Brain microvascular endothelial cell (primary cell): Measurements from ENCODE around the gene SLC22A14.

Source experiments
- DNase-seq: peaks from one replicate; pipeline ENCODE4 v3.0.0-alpha.2; 2020
- H3K27ac ChIP-seq: fragments of 250-450 bp; sonication (Bioruptor Pico); 2 replicates; pipeline ENCODE4 v1.5.1; 2020; ENCODE audit warnings: mild to moderate bottlenecking, moderate library complexity
- H3K27me3 ChIP-seq: fragments of 250-450 bp; sonication (Bioruptor Pico); replicated peaks from 2 replicates; pipeline ENCODE4 v1.5.1; 2020; ENCODE audit warnings: mild to moderate bottlenecking
- H3K36me3 ChIP-seq: fragments of 250-450 bp; sonication (Bioruptor Pico); replicated peaks from 2 replicates; pipeline ENCODE4 v1.5.1; 2020; ENCODE audit warnings: mild to moderate bottlenecking
- H3K4me3 ChIP-seq: 2 replicates; pipeline ENCODE4 v1.5.1; 2011; ENCODE audit warnings: low read depth, mild to moderate bottlenecking, control low read depth, low read length, moderate library complexity
- CTCF ChIP-seq: IDR thresholded peaks from 2 replicates; pipeline ENCODE4 v1.5.1; 2011; ENCODE audit warnings: low read depth, mild to moderate bottlenecking, moderate library complexity, low read length, control low read depth, inconsistent platforms; ENCODE audit errors: missing control alignments
- in situ Hi-C: cut with HindIII; loops from 2 replicates; pipeline ENCODE4 v1.10.0; 2017; ENCODE audit warnings: low sequenced_read_pairs, low pct_ligation_motif_present

The SLC22A14 gene

DNA sequence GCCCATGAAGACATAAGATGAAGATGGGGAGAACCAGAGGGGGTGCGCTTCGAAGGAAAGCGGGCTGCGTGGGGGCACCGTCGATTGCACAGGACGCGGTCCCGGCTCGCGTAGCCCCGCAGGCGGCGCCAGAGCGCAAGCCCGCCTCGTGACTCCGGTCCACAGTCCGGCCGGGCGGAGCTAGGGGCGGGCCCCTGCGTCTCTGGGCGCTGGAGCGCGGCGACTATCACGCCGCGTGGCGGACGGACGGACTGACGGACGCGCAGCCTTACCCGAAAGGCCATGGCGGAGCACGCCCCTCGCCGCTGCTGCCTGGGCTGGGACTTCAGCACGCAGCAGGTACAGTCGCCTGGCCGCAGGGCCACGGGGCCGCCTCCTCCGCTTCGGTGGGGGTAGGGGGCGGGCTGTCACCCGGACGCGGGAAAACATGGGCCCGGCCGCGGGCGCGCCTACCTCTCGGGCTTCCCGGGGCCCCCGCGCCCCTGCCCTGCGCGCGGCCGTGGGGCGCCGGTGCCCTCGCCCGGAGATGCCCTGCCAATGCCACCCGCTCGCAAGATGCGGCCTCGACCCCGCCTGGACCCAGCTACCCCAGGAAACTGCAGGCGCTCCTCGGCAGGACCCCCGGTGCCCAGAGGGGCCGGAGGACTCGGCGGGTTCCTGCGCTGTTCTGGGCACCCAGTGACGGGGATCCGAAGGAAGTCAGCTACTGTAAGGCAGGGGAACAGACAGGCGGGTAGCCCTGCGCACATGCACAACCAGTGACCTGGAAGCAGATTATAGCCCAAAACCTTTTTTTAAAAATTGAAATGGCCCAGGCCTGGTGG, 64.7 kb downstream of the SLC22A14 start, which contains the start of gene XYLB:
Gene XYLB (plus strand): TSS at position 199 of the 824 bp plus-strand sequence. CDS start 84 bp downstream, at position 283.
- TF ChIP-seq CTCF, result peak; percentile 73
- in situ Hi-C loops, result no loop called here
- Histone ChIP-seq H3K4me3 (peak within 1 kb of the TSS; percentile 79), H3K36me3 (no peaks in the 10 kb centered on the region), H3K27me3 (no peaks in the 10 kb centered on the region), H3K27ac (no peak within 1 kb of the TSS)
- peak; percentile 64 for DNase-seq

- in situ Hi-C loops, result no loop called here
- no peak overlapping the region for H3K27ac ChIP-seq
- no peak for DNase-seq
- no peak for TF ChIP-seq CTCF
- no peaks in the 10 kb centered on the region for H3K27me3 ChIP-seq
- H3K36me3 ChIP-seq, result no peaks in the 10 kb centered on the region
- H3K4me3 ChIP-seq, result peak overlapping the region; percentile 79
These were observed 65.5 kb downstream of the SLC22A14 start for GRCh38 chr3:38347421-38348200.

GRCh38 chr3:38348903-38349302, 66.8 kb downstream of the SLC22A14 start:
- peak; percentile 38 for DNase-seq
- H3K4me3 ChIP-seq, result no peak overlapping the region
- no peak overlapping the region for H3K27ac ChIP-seq
- in situ Hi-C loops, result no loop called here
- no peak for TF ChIP-seq CTCF
- H3K27me3 ChIP-seq, result no peaks in the 10 kb centered on the region
- no peaks in the 10 kb centered on the region for H3K36me3 ChIP-seq

GRCh38 chr3:38349684-38350359, 67.7 kb downstream of the SLC22A14 start:
- no peak for TF ChIP-seq CTCF
- H3K4me3 ChIP-seq, result no peak overlapping the region
- no peaks in the 10 kb centered on the region for H3K36me3 ChIP-seq
- no peaks in the 10 kb centered on the region for H3K27me3 ChIP-seq
- peak; percentile 21 for DNase-seq
- H3K27ac ChIP-seq, result no peak overlapping the region
- in situ Hi-C loops, result no loop called here

GRCh38 chr3:38353151-38353550, 71.1 kb downstream of the SLC22A14 start:
- in situ Hi-C loops, result no loop called here
- no peak overlapping the region for H3K4me3 ChIP-seq
- no peak for TF ChIP-seq CTCF
- peak; percentile 21 for DNase-seq
- no peaks in the 10 kb centered on the region for H3K36me3 ChIP-seq
- no peaks in the 10 kb centered on the region for H3K27me3 ChIP-seq
- H3K27ac ChIP-seq, result no peak overlapping the region
